GM19463 (cell line): ENCODE results near the gene NT5DC1.

Experiments
- ATAC-seq: cut with Tn5 transposase; IDR thresholded peaks from one replicate; pipeline ENCODE4 v1.9.1; 2021; ENCODE audit warnings: mild to moderate bottlenecking, moderate library complexity; ENCODE audit not compliant: unreplicated experiment

NT5DC1 gene

DNA sequence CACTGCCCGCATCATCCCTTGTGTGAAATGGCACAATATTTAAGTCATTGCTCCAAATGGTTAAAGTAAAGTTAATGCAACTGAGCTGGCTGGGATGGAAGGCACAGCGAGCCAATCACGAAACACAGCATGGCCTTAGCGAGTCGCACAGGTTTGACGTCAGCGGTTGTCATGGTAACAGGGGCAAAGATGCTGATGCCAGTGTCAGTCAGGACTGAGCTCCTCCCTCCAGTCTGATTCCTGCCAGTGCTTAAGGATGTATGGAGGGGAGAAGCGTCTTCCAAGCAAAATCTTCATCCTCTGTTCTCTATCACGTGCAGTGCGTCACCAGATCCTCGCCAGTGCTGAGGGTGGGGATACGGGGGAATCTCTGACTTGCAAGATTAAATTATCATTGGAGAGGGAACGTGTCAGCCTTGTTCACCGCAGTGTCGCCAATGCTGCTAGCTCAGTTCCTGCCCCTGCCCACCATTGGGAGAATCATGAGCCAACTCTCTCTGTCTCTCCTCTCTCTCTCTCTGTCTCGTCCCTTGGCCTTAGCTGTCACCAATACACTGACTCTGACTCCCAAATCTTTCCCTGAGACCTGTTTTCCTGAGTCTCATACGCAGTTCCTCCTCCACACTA, 128.7 kb downstream of the NT5DC1 start:
- ATAC-seq = no peak

DNA sequence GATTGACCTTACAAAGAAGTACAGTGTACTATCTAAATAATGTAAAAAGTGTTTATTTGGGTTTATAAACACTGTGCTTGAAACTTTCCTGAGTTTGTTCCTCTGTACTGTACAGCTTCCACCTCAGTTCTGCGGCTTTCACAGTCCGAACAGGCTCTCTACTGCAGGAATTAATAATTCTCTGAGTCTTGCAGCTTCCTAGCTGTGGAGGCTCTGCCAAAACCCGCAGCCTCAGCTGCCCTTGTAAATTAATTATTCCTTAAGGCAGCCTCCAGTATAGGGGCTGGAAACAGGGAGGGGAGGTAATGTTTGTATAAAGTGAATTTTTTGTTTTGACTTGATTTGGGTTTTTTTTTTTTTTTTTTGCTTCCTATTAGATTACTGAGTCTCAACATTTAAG, 134.0 kb downstream of the NT5DC1 start:
- ATAC-seq = no peak

DNA sequence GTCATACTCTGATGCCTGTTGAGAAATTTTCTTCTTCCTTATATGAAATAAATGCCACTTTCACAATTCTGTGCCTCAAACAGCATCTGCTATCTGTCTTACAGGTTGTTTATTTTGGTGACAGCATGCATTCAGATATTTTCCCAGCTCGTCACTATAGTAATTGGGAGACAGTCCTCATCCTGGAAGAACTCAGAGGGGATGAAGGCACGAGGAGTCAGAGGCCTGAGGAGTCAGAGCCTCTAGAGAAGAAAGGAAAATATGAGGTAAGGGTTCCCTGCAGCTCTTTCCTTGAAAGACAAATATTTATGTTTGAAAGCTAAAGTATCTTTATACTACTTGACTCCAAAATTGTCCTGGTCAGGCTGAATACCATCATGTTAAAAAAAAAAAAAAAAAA, 137.4 kb downstream of the NT5DC1 start:
- ATAC-seq = no peak

DNA sequence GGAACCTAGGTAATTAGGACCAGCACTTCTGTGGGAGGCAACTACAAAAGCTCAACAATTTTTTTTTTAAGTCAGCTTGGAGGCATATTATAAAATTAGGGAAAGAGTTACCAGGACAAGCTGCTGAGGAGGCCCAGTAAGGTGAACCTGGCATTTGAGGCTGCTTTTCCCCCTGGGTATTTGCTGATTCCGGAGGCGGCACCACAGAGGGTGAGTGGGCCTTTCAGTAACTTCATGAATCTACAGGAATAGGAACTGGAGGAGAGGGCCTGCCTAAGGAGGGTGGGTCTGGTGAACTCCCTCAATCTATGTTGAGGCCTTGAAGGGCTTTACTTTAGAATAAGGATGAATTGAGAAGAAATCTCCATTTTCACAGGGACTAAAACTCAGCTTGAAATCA, 138.6 kb downstream of the NT5DC1 start:
- no peak for ATAC-seq

DNA sequence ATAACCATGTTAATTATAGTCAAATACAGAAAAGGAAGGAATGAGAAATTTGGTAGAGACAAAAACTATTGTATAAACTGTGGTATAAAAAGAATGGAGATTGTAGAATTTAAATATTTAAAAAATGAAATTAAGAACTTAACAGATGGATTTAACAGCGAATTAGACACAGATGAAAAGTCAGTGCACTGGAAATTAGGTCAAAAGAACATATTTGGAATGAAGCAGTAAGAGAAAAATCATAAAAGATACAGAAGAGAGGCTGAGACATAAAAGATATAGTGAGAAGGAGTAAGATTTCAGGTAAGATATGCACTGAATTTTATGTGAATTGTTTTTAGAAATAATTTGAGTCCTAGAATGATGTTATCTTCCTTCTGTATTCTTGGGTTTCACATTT, 139.2 kb downstream of the NT5DC1 start:
- no peak for ATAC-seq

DNA sequence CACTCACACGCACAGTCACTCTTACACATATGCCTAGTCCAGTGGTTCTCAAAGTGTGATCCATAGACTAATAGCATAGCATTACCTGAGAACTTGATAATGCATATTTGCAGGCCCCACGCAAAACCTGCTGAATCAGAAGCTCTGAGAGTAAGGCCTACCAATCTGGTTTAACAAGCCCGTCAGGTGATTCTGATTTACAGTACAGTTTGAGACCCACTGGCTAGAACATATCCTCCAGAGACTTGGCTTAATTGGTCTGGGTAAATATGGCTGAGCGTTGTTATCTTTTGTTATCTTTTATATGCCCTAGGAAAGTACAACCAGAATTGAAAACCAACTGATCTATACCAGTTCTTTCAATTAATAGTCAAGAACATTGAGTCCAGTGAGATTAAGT, 143.6 kb downstream of the NT5DC1 start:
- ATAC-seq = no peak

DNA sequence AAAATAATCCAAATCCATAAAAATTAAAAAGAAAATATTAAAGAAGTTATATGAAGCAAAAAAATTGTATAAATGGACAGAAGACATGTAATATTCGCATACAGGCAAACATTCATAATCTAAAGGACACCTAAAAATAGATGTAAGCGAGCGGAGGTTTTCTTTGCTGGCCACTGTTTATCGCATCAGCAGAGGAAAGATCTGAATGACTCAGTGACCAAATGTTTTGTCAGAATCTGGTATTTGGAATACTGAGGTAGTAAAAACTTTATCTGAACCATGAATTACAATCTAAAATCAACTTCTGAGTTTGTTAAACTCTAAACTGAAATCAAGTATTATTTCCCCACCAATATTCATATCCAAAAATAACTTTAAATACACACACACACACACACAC, 145.4 kb downstream of the NT5DC1 start:
- no peak for ATAC-seq

DNA sequence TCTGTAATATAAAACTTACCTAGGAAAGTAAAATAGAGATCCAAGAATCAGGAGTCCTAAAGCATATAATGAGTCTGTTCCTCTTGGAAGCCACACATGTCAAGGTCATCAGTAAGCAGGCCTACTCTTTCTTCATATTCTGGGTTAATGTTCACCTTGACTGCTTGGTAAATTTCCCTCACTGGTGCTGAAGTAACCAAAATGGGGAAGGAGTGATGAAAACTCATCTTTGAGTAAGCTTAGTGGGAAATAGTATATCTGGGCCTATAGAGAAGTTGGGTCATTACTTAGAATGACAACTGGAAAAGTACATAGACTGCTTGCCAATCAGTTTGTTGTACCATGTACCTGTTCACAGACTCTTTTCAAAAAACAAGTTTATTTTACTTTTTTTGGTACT, 146.6 kb downstream of the NT5DC1 start:
- ATAC-seq = no peak

DNA sequence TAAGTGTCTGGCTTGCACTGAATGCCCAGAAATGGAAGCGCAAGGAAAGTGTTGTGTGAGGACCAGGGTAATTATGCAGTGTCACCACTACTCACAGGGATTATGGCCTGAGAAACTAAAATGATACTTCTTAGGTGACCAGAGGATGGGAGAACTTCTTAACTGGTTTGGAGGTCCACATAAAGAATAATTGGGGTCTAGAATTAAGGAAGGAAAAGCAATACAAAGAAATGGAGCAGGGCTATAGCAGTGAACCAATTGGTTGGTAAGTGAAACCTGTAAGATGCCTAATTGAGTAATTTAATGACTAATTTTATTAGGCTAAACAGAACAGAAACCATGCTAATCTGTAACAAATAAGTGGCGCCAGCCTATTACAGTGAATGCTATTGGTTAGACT, 147.9 kb downstream of the NT5DC1 start:
- ATAC-seq = no peak

DNA sequence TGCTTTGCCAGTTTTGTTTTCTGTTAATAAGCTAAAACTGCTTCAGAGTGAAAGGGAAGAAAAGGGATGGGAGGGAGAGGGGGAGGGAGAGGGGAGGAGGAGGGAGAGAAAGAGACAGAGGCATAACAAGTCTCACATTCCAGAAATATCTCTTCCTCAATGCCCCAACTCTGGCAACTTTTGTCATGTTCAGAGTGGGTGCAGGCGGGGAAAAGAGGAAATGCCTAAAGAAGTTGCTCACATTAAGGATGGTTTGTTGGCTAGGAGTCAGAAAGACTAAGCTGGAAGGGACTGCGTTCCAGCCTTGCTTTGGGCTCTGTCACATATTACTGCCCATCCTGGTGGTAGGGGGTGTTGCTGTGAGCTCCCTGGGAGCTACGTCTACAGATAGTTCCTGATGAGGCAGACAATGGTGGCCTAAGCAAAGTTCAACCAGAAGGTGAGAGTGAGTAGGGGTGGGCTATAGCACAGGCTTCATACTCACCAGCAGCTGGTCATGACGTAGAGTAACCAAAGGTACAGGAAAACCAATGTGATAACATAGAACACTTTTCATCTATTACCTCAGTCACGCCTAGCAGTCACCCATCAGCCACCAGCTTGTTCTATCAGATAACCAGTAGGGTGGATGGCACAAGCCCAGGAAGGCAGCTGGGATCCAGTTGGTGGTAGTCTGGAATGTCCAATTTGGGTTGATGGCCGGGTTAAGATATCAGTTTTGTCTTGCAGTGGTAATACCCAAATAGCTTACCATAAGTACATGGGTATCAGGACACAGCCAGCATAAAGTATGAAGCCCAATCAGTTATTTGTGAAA, 151.1 kb downstream of the NT5DC1 start:
- no peak for ATAC-seq

DNA sequence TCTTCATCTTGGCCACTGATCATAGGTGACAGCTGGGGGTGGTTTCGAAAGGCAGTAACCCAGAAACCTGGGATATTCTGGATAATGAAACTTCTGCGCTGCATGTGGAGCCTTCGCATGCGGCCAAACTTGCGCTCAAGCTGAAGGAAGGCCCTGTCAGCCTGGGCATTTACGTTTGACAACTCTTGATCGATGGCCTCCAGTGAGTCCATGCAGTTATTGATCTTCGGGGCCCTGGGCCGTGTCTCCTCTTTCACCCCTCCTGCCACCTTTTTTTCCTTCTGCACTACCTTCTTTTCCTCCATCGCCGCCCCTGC, 152.5 kb downstream of the NT5DC1 start:
- ATAC-seq = no peak

DNA sequence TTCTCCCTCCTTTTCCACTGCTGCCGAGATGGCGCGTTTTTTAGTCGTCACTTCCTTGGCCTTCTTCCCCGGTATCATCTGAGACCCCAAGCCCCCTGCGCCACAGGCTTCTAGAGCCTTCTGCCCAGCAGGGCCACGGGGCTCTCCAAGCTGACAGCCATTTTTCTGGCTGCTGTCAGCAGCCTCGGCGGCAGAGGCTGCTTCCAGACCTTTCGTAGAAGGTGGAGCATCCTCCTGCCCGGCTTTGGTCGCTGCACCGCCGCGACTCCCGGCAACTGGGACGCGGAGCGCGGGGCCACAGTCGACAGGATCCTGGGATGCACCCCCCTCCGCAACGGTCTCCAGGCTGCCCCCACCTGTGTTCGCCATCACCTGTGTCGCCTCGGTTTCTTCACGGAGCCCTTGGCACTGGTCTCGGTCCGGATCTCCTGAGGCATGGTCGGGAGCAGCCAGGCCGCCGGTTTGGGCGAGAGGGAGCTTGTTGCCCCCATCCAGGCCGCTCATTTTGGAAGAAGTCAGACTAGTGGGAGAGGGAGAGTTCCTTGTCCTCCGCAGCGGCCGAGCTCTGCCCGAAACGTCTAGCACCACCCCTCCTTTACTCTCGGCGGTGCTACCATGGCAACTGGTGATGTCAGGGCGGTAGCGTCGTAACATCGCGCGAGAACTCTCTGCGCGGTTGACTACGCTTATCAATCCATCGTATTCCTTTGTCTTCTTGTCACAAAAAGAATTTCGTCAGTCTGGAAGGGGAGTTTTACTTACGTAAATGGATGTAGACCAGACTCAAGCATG, 153.0 kb downstream of the NT5DC1 start, which contains the start of gene TSPYL4:
Gene TSPYL4, minus strand, starts transcription at position 571 of the 792 bp plus-strand sequence. Its CDS starts 67 bp downstream, at position 504.
- ATAC-seq = peak; percentile 99

DNA sequence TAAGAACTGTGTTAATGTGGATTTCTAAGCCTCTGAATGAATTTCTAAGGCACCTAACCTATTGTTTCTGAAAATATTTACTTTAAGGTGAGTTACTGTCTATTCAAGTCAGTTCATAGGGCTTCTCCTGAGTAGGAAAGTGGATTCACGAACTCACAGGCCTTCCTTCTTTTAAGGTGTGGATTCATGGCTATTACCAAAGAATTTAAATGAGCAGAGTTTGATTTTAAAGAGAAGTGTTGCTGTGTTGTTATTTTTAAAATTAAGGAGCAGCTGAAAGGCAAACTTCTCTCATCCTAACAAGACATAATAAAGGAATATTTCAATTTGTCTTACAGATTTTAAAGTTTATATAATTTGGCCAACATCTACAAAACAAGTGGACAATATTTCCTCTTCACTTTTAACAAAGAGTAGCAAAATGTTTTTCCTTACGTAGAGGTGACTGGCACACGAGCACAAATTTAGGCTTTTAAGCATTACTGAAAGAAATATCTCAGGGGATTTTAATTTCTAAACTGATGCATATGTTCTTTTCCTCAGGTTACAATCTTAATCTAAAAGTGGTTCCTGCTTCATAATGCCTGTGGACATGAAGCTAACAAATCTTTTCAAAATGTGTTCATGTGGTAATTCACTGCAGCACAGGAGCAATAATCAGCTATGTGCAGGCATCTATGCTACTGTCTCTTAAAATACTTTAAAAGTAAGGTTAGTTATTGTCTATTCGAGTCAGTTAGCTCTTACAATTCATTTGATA, 153.8 kb downstream of the NT5DC1 start:
- peak; percentile 20 for ATAC-seq

DNA sequence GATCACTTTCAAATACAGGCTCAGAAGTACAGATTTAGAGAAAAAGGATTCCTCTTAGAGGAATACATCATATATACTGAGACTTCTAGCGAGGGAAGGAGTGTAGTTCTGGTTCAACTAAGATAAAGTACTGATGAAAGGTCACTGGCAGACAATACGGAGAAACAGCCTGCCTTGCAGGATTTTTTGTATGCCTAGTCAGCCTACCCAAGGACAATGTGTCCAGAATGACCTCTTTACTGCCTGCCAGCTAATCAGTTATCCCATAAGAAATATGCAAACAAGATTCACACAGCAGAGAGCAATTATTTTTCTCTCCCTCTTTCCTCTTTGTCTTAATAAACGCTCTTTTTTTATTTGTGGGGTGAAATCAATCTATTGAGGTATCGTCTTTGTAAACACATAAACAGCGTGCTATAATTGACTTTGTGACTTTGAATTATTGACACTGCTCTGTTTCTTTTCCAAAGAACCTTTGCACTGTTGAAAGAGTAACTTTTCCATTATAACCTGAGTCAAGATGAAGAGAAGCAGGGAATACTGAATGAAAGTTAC, 154.7 kb downstream of the NT5DC1 start:
- ATAC-seq = no peak

DNA sequence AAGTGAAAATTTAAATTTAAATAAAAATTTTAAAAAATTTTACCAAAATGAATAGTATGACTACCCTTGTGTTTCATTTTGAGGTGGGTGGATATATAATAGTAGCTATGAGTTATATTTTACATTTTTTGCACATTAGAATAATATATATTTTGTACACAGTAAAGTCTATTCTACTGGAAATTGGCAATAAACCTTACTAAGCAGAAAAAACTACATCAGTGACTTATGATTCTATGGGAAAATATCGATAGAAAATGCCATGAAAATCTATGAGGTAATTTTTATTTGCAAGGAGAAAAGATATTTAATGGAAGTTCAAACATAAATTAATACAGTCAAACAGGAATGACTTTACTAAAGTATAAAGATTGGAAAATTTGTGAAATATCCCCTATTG, 156.0 kb downstream of the NT5DC1 start:
- ATAC-seq = no peak

DNA sequence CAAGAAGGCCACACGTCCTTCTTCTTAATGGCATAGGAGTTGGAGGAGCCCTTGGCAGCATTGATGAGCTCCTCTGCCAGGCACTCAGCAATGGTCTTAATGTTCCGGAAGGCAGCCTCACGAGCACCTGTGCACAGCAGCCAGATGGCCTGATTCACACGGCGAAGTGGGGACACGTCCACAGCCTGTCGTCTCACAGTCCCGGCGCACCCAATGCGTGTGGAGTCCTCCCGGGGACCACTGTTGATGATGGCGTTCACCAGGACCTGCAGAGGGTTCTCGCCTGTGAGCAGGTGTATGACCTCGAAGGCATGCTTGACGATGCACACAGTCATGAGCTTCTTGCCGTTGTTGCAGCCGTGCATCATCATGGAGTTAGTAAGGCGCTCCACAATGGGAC, 157.9 kb downstream of the NT5DC1 start:
- no peak for ATAC-seq

DNA sequence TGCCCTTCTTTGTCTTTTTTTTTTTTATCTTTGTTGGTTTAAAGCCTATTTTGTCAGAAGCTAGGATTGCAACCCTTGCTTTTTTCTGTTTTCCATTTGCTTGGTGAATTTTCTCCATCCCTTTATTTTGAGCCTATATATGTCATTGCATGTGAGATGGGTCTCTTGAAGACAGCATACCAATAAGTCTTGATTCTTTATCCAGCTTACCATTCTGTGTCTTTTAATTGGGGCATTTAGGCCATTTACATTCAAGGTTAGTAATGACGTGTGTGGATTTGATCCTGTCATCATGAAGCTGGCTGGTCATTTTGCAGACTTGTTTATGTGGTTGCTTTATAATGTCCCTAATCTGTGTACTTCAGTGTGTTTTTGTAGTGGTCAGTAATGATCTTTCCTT, 162.7 kb downstream of the NT5DC1 start:
- ATAC-seq = no peak

DNA sequence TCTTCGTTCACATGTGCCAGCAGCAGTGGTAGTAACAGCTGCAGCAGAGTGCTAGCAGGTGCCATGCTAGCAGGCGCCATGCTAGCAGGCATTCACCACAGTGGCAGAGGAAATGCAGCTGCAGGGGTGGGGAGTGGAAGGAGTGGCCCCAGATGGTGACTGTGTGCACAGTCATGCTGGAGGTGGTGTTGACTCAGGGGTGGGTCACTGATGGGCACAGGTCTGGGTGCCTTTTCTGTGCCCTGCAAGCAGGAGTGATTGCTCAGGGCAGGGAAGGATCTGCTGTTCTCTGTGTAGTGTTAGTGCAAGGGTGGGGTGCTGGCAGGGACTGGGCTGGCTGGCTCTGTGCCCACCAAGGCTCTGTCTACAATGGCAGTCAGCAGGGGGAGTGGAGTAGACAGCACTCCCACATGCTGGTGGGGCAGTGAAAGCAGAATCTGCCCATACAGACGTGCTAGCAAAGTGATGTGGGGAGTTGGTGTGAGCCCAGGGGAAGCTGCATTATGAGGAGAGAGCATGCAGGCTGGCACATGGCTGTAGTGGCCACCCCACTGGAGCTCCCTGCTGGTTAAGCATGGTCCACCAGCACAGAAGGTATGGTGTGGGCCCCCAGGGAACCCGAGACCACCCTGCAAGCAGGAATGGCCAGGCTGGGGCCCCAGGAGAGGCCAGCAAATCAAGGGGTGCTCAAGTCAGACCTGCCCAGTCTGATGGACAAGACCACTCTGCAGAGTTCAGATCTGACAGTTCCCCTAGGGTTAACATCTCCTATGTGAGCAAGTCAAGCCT, 164.6 kb downstream of the NT5DC1 start:
- ATAC-seq = no peak

DNA sequence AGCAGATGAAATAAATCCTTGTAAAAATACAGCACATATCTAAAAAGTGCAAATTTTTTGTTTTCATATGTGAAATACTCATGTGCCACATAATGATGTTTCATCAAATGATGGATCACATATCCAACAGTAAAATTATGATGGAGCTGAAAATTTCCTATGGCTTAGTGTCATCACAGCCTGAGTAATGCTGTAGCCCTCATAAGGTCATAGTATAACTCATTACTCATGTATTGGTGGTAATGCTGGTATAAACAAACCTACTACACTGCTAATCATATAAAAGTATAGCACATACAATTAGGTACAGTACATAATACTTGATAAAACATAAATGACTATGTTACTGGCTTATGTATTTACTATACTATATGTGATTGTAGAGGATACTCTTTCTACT, 166.2 kb downstream of the NT5DC1 start:
- ATAC-seq = no peak
